GM18867 (cell line): ENCODE data around the gene PCDHB14.

Source experiments
- ATAC-seq: cut with Tn5 transposase; IDR thresholded peaks from one replicate; pipeline ENCODE4 v1.9.1; 2021; ENCODE audit warnings: mild to moderate bottlenecking, moderate library complexity; ENCODE audit not compliant: unreplicated experiment

PCDHB14 gene

GRCh38 chr5:141269195-141269594, 46.1 kb downstream of the PCDHB14 start:
- no peak for ATAC-seq

GRCh38 chr5:141272906-141273305, 49.8 kb downstream of the PCDHB14 start:
- ATAC-seq, result no peak
